Smooth muscle cell (in vitro differentiated cells): ENCODE measurements around the gene SCAI. TPM values are rescaled to one million over a fixed set of nuclear protein-coding genes. Genes with fewer than 3 reads are reported as not detected.
A peak's percentile ranks its signal among the peaks of the same experiment; 100 is the strongest.

Experiments
- DNase-seq: peaks from one replicate; lab custom pipeline; 2025; ENCODE audit not compliant: unreplicated experiment; lab: John Stamatoyannopoulos, UW
- H2AFZ ChIP-seq: fragments of 200-600 bp; sonication (generic); 2 replicates; pipeline ENCODE4 v1.6.0; 2016; ENCODE audit warnings: antibody characterized with exemption, low read depth, mild to moderate bottlenecking
- H3F3A ChIP-seq: fragments of 200-600 bp; sonication (generic); 2 replicates; pipeline ENCODE4 v1.6.0; 2017; ENCODE audit warnings: antibody characterized with exemption, low read depth
- H3K27ac ChIP-seq: fragments of 200-600 bp; sonication (generic); 2 replicates; pipeline ENCODE4 v1.5.1; 2016; ENCODE audit warnings: low read depth, mild to moderate bottlenecking
- H3K27me3 ChIP-seq: fragments of 200-600 bp; sonication (generic); 2 replicates; pipeline ENCODE4 v1.6.1; 2016; ENCODE audit warnings: low read depth, mild to moderate bottlenecking
- H3K36me3 ChIP-seq: fragments of 200-600 bp; sonication (generic); 2 replicates; pipeline ENCODE4 v1.5.1; 2016; ENCODE audit warnings: low read depth
- H3K4me1 ChIP-seq: fragments of 200-600 bp; sonication (generic); 2 replicates; pipeline ENCODE4 v1.5.1; 2016; ENCODE audit warnings: low read depth
- H3K4me2 ChIP-seq: fragments of 200-600 bp; sonication (generic); 2 replicates; pipeline ENCODE4 v1.6.0; 2016; ENCODE audit warnings: mild to moderate bottlenecking
- H3K4me3 ChIP-seq: fragments of 200-600 bp; sonication (generic); 2 replicates; pipeline ENCODE4 v1.5.1; 2016; ENCODE audit warnings: mild to moderate bottlenecking
- H3K79me2 ChIP-seq: fragments of 200-600 bp; sonication (generic); 2 replicates; pipeline ENCODE4 v1.6.0; 2016; ENCODE audit warnings: low read depth, mild to moderate bottlenecking
- H3K9ac ChIP-seq: fragments of 200-600 bp; sonication (generic); 2 replicates; pipeline ENCODE4 v1.6.0; 2016; ENCODE audit warnings: low read depth
- H3K9me3 ChIP-seq: fragments of 200-600 bp; sonication (generic); replicated peaks from 2 replicates; pipeline ENCODE4 v1.5.1; 2016; ENCODE audit warnings: low read depth
- H4K20me1 ChIP-seq: fragments of 200-600 bp; sonication (generic); 2 replicates; pipeline ENCODE4 v1.6.0; 2016; ENCODE audit warnings: low read depth
- CTCF ChIP-seq: fragments of 200-600 bp; sonication (generic); IDR thresholded peaks from 2 replicates; pipeline ENCODE4 v1.5.1; 2017; ENCODE audit warnings: borderline replicate concordance, mild to moderate bottlenecking, antibody characterized with exemption; ENCODE audit not compliant: insufficient read depth, poor library complexity, severe bottlenecking
- WGBS: methylation state at CpG from one replicate; pipeline ENCODE4 v1.1.7; 2016; ENCODE audit warnings: low lambda C conversion rate; 5-methylcytosine and 5-hydroxymethylcytosine counted together
- polyA plus RNA-seq: library from polyadenylated mRNA; unstranded; fragments of >200 nt; fragmentation: Nextera tagmentation; extraction: Ambion mirVana; gene quantifications from 2 replicates; pipeline ENCODE4 v1.2.1, GENCODE V29; 2016
- total RNA-seq: library from RNA; depleted of rRNA; stranded (reverse); fragments of >200 nt; gene quantifications from 2 replicates; pipeline ENCODE4 v1.2.3, GENCODE V29; 2014

Gene SCAI
- total and polyA plus RNA-seq, 2 experiments from 2014 or later: 0.81 to 8.4 TPM

DNA sequence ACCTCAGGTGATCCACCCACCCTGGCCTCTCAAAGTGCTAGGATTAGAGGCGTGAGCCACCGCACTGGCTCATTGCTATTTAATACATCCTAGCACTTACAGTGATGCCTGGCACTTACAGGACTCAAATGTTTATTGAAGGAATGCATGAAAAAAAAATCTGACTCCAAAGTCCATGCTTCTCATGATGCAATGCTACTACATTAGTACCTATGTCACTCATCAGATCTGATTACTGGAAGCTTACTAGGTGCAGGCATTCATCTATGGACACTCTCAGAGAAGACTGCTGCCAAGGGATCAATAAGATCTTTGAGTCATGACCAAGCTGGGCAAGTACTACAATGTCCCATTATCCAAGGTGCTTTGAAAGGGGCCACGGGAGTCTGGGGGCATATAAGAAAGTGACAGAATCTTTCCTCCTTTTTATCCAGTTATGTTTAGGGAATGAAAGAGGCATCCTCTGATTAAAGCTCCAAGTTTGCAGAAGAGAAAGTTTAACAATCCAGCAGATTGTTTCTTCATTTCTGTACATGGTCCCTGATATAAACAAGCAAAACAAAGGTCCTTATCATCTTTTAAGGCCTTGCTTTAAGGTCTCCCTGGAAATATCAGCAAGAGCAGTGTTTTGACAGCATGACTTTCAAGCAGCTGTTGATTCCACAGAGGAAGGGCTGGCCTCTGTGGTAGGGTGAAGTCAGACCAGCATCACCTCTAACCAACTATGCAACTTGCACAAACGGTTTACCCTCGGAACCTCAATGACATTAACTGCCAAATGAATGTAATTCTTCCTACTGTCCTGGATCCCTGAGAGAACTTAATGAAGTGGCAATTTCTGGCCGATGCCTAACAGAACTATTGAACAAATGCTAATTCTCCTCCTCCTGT lies 245.5 kb downstream of the SCAI start:
- H3K79me2 ChIP-seq: no peaks in the 10 kb centered on the region
- H3K9me3 ChIP-seq: no peaks in the 10 kb centered on the region
- WGBS: 96% methylated on average over 6 of the region's 6 CpGs
- H3K4me2 ChIP-seq: no peak overlapping the region
- no peaks in the 10 kb centered on the region for H3K27me3 ChIP-seq
- H3K9ac ChIP-seq: no peak overlapping the region
- H2AFZ ChIP-seq: no peak overlapping the region
- H3K4me1 ChIP-seq: no peaks in the 10 kb centered on the region
- H3K4me3 ChIP-seq: no peak overlapping the region
- H3K27ac ChIP-seq: no peak overlapping the region
- no peaks in the 10 kb centered on the region for H3F3A ChIP-seq
- no peaks in the 10 kb centered on the region for H3K36me3 ChIP-seq
- TF ChIP-seq CTCF: no peak
- no peak for DNase-seq
- H4K20me1 ChIP-seq: no peaks in the 10 kb centered on the region

- Histone ChIP-seq H3K79me2 (no peaks in the 10 kb centered on the region), H3K27me3 (no peaks in the 10 kb centered on the region), H3K27ac (no peak overlapping the region), H3F3A (no peaks in the 10 kb centered on the region), H3K9me3 (no peaks in the 10 kb centered on the region), H3K4me2 (no peak overlapping the region), H3K36me3 (no peaks in the 10 kb centered on the region), H2AFZ (no peak overlapping the region), H3K4me1 (no peaks in the 10 kb centered on the region), H3K4me3 (no peak overlapping the region), H3K9ac (no peak overlapping the region), H4K20me1 (no peaks in the 10 kb centered on the region)
- no peak for DNase-seq
- peak; percentile 36 for TF ChIP-seq CTCF
Measured at GRCh38 chr9:124894741-124895170, 248.6 kb downstream of the SCAI start.

DNA sequence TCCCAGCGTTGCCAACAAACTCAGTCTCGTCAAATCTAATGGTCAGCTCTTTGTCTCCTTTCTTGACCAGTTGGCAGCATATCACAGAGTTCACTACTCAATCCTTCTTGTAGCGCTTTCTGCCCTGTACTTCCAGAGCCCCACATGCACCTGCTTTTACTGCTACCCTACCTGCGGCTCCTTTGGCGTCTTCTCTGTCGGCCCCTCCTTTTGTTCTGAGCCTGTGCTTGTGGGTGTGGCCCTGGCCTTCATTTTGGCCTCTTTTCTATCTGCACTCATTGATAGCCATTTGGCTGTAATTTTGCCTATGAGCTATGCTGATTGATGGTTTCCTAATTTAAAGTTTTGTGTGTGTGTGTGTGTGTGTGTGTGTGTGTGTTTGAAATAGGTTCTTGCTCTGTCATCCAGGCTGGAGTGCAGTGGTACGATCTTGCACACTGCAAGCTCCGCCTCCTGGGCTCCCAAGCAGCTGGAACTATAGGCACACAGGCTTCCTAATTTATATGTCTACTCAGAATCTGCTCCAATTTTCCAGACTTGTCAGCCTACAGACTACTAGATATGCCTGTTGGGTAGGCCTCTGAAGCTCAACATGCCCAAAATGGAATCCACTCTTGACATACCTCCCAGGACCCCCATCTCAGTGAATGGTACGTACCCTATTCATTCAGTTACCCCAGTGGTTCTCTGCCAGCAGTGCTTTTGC lies 249.1 kb downstream of the SCAI start:
- no peak for TF ChIP-seq CTCF
- Histone ChIP-seq H3K9ac (no peak overlapping the region), H3K4me3 (no peak overlapping the region)

More for the DNA sequence above, 249.1 kb downstream of the SCAI start:
- Histone ChIP-seq H3K27ac (no peak overlapping the region), H3K4me2 (no peak overlapping the region), H3K27me3 (no peaks in the 10 kb centered on the region), H2AFZ (no peak overlapping the region), H3K79me2 (no peaks in the 10 kb centered on the region), H3K4me1 (no peaks in the 10 kb centered on the region), H4K20me1 (no peaks in the 10 kb centered on the region), H3F3A (no peaks in the 10 kb centered on the region), H3K36me3 (no peaks in the 10 kb centered on the region), H3K9me3 (no peaks in the 10 kb centered on the region)
- WGBS: 92% methylated on average over 9 of the region's 9 CpGs
- DNase-seq: no peak

Other genes with a start within 250 kb of the SCAI start
- gene GOLGA1, start 202.4 kb downstream of the SCAI start, total RNA-seq: 11.0 and 11.2 TPM in 2 replicates
- gene GOLGA1, start 202.4 kb downstream of the SCAI start, polyA plus RNA-seq: 6.8 and 12.4 TPM in 2 replicates
- 31.2 and 34.2 TPM in 2 replicates for gene PPP6C, start 46.3 kb upstream of the SCAI start, total RNA-seq
- gene PPP6C, start 46.3 kb upstream of the SCAI start, polyA plus RNA-seq: 21.6 and 25.2 TPM in 2 replicates
- gene RABEPK, start 57.0 kb upstream of the SCAI start, total RNA-seq: 19.3 and 20.9 TPM in 2 replicates
- 33.7 and 42.9 TPM in 2 replicates for gene RABEPK, start 57.0 kb upstream of the SCAI start, polyA plus RNA-seq
- gene HSPA5, start 97.8 kb upstream of the SCAI start, total RNA-seq: 168 and 180 TPM in 2 replicates
- 513 and 605 TPM in 2 replicates for gene HSPA5, start 97.8 kb upstream of the SCAI start, polyA plus RNA-seq
- 48.6 and 56.4 TPM in 2 replicates for gene GAPVD1, start 118.3 kb upstream of the SCAI start, total RNA-seq
- 22.0 and 22.3 TPM in 2 replicates for gene GAPVD1, start 118.3 kb upstream of the SCAI start, polyA plus RNA-seq